OCI-LY1 (cell line): ENCODE results near the gene IFT27.

Experiments used
- EZH2 ChIP-seq: fragments of 200-600 bp; sonication (generic), shearing (Covaris generic); IDR thresholded peaks from 2 replicates; pipeline ENCODE4 v1.8.0; 2017; ENCODE audit warnings: borderline replicate concordance, mixed run types, mild to moderate bottlenecking, antibody characterized with exemption, low read length, moderate library complexity, mixed read lengths
- TF ChIP-seq, protein P1 (sequence below): fragments of 200-600 bp; sonication (generic), shearing (Covaris generic); IDR thresholded peaks from 2 replicates; pipeline ENCODE4 v1.5.1; 2017; ENCODE audit warnings: mild to moderate bottlenecking, antibody characterized with exemption, low read length, moderate library complexity, mixed read lengths

DNA sequence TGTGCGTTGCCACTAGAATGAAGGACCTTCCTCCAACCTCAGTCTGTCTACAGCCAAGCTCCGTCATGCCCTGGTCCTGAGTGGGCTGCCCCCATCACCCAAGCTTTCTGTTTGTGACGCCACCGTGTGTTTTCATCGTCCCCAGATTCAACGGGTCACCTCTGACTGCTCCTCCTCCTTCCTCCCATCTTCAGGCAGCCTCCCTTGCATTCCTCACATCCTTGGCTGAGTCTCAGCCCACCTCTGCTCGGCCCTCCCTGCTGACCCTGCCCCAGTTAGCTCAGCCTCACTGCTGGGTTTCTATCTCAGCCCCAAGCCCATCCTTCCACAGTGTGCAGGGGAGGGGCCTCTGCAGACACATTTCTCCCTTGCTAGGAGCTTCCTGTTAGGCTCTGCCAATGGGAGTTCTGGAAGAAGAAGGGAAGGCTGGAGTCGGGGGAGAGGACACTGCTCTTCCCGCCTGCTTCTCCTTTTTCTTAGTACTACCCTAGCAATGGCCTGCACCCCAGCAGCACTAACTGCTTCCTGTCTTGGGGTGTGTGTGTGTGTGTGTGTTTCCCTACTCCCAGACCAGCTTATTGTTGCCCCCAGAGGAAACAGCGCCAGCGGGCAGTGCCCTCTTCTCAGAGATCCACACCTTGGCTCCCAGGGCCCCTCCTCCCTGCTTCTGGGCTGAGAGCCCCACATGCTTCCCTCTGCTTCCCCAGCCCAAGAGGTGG, 5.2 kb downstream of the IFT27 start:
- TF ChIP-seq, protein P1, sequence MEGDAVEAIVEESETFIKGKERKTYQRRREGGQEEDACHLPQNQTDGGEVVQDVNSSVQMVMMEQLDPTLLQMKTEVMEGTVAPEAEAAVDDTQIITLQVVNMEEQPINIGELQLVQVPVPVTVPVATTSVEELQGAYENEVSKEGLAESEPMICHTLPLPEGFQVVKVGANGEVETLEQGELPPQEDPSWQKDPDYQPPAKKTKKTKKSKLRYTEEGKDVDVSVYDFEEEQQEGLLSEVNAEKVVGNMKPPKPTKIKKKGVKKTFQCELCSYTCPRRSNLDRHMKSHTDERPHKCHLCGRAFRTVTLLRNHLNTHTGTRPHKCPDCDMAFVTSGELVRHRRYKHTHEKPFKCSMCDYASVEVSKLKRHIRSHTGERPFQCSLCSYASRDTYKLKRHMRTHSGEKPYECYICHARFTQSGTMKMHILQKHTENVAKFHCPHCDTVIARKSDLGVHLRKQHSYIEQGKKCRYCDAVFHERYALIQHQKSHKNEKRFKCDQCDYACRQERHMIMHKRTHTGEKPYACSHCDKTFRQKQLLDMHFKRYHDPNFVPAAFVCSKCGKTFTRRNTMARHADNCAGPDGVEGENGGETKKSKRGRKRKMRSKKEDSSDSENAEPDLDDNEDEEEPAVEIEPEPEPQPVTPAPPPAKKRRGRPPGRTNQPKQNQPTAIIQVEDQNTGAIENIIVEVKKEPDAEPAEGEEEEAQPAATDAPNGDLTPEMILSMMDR, result no peak
- no peak for TF ChIP-seq EZH2
